WERI-Rb-1 (cell line): Measurements from ENCODE around the gene C6orf47.

Experiments
- DNase-seq: peaks from one replicate; pipeline ENCODE4 v3.0.0-alpha.2; 2020
- H3K27ac ChIP-seq: fragments of 250-450 bp; sonication (Bioruptor Pico); 2 replicates; pipeline ENCODE4 v1.5.1; 2020; ENCODE audit warnings: mild to moderate bottlenecking, moderate library complexity
- H3K27me3 ChIP-seq: fragments of 250-450 bp; sonication (Bioruptor Pico); 2 replicates; pipeline ENCODE4 v1.5.1; 2021; ENCODE audit warnings: mild to moderate bottlenecking, low read depth, moderate library complexity; ENCODE audit not compliant: insufficient read depth, severe bottlenecking
- H3K36me3 ChIP-seq: fragments of 250-450 bp; sonication (Bioruptor Pico); 2 replicates; pipeline ENCODE4 v1.5.1; 2020; ENCODE audit warnings: mild to moderate bottlenecking, moderate library complexity
- H3K4me3 ChIP-seq: 2 replicates; pipeline ENCODE4 v1.5.1; 2011; ENCODE audit warnings: low read depth, mild to moderate bottlenecking, control low read depth, low read length
- H3K9me3 ChIP-seq: fragments of 250-450 bp; sonication (Bioruptor Pico); 2 replicates; pipeline ENCODE4 v1.5.1; 2021; ENCODE audit warnings: mild to moderate bottlenecking, moderate library complexity; ENCODE audit not compliant: severe bottlenecking
- TF ChIP-seq, protein P1 (sequence below): IDR thresholded peaks from 2 replicates; pipeline ENCODE4 v1.5.1; 2011; ENCODE audit warnings: low read depth, mild to moderate bottlenecking, control low read depth, inconsistent platforms, low read length

C6orf47 gene

DNA sequence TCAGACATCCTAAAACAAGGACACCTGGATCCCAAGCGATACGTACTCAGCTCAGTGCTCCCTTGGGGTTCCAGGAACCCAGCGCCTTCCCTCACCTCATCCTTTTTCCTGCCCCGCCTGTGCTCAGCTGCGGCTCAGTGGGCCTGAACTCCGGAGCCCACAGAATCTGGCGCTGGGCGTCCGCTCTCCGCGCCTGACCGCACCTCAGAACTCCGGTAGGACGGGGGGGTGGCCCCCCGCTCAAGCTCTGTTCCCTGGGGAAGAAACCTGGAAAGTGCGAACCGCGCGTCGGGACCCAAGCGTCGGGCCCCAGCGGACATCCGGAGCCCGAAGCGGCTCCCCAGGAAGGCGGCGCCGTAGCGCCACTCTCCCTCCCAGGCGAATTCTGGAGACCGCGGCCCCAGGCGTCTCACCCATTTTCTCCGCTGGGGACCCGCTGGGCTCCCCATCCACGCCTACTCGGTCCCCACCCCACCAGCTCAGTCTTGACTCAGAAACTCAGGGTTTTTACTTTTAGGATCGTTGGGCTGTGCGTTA is 20.6 kb upstream of the C6orf47 start:
- DNase-seq: no peak
- Histone ChIP-seq H3K27ac (no peak overlapping the region), H3K4me3 (no peak overlapping the region), H3K9me3 (no peaks in the 10 kb centered on the region), H3K36me3 (peaks cover 15% of the 10 kb centered on the region), H3K27me3 (no peaks in the 10 kb centered on the region)
- TF ChIP-seq, protein P1, sequence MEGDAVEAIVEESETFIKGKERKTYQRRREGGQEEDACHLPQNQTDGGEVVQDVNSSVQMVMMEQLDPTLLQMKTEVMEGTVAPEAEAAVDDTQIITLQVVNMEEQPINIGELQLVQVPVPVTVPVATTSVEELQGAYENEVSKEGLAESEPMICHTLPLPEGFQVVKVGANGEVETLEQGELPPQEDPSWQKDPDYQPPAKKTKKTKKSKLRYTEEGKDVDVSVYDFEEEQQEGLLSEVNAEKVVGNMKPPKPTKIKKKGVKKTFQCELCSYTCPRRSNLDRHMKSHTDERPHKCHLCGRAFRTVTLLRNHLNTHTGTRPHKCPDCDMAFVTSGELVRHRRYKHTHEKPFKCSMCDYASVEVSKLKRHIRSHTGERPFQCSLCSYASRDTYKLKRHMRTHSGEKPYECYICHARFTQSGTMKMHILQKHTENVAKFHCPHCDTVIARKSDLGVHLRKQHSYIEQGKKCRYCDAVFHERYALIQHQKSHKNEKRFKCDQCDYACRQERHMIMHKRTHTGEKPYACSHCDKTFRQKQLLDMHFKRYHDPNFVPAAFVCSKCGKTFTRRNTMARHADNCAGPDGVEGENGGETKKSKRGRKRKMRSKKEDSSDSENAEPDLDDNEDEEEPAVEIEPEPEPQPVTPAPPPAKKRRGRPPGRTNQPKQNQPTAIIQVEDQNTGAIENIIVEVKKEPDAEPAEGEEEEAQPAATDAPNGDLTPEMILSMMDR: no peak

DNA sequence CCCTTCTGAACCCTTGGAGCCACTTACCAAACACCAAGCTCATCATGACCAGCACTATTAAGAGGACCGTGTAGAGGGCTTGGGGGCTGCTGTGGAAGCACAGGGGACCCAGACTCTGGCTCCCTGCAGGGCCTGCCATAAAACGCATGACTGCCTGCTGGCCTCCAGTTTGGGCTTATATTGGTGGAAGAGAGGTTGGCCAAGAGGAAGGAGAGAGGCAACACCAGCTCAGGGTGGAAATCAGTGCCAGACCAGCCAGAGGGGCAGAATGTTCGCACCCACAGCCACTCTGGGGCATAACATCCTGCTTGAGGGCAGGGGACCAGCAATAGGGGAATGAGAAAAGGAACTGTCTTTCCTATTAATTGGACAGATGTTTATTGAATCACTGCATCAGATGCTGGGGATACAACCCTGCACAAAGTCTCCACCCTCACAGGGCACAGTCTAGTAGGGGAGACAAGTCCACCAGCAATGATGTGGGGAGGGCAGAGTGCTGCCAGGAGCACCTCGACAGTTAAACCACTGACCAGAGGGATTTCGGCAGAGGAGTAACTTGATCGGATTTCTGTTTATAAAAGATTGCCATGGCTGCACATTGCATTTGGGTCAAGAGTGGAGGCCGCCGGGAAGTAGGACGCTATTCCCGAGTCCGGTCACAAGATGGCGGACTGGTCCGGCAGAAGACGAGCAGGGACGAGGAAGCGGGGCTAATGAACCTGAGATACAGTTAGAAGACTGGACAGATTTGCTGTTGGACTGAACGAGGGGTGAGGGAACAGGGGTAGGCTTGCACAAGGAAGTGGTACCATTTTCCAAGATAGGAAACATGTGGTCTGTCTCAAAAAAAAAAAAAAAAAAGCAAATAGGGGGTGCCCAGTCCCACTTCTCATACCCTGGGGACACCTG is 19.9 kb upstream of the C6orf47 start, which contains the start of gene LY6G5C:
Gene LY6G5C (minus strand): TSS at position 842 of the 909 bp plus-strand sequence. CDS start 694 bp downstream, at position 148.
- TF ChIP-seq, protein P1: peak; percentile 90
- no peaks in the 10 kb centered on the region for H3K9me3 ChIP-seq
- DNase-seq: peak; percentile 89
- peak within 1 kb of the TSS; percentile 21; the same call in 1 of the 2 replicates for H3K27ac ChIP-seq
- peaks cover 8% of the 10 kb centered on the region for H3K36me3 ChIP-seq
- H3K27me3 ChIP-seq: no peaks in the 10 kb centered on the region
- H3K4me3 ChIP-seq: no peak within 1 kb of the TSS

DNA sequence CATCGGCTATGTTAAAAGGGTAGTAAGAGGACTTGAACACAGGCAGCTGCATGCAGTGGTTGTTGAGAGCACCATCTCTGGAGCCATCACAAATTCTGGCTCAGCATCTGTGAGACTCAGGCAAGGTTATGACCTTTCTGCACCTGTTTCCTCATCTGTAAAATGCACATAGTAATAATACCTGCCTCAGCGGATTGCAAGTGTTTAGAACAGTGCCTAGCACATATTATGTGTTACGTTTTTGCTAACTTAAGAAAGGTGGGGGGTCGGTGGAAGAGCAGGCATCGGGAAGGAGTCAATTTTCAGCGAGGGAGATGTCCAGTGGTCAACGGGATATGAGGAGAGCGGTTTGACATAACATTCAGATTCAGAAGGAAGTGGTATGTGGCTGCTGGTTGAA is 17.4 kb upstream of the C6orf47 start:
- H3K36me3 ChIP-seq: peaks cover 10% of the 10 kb centered on the region
- H3K4me3 ChIP-seq: no peak overlapping the region
- TF ChIP-seq, protein P1: no peak
- no peaks in the 10 kb centered on the region for H3K27me3 ChIP-seq
- H3K27ac ChIP-seq: no peak overlapping the region
- H3K9me3 ChIP-seq: no peaks in the 10 kb centered on the region
- no peak for DNase-seq

DNA sequence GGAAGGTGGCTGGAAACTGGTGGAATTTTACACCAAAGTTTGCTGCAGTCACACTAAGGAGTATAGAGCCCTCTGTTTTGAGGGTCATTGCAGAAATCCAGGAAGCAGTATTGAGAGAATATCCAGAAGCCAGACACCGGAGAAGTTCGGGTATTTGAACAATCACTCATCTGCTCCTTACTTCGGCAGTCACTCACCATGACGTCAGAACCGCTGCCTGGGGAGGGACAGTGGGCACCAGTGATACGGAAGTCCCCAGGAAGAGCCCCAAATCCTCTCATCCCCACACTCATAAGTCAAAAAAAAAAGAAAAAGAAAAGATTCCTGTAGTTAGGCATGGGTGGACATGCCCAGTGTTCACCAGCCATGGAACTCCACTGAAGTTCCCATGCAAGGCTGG is 16.3 kb upstream of the C6orf47 start:
- H3K9me3 ChIP-seq: no peaks in the 10 kb centered on the region
- TF ChIP-seq, protein P1: no peak
- H3K27ac ChIP-seq: no peak overlapping the region
- no peak for DNase-seq
- peaks cover 20% of the 10 kb centered on the region for H3K36me3 ChIP-seq
- no peak overlapping the region for H3K4me3 ChIP-seq
- H3K27me3 ChIP-seq: no peaks in the 10 kb centered on the region

DNA sequence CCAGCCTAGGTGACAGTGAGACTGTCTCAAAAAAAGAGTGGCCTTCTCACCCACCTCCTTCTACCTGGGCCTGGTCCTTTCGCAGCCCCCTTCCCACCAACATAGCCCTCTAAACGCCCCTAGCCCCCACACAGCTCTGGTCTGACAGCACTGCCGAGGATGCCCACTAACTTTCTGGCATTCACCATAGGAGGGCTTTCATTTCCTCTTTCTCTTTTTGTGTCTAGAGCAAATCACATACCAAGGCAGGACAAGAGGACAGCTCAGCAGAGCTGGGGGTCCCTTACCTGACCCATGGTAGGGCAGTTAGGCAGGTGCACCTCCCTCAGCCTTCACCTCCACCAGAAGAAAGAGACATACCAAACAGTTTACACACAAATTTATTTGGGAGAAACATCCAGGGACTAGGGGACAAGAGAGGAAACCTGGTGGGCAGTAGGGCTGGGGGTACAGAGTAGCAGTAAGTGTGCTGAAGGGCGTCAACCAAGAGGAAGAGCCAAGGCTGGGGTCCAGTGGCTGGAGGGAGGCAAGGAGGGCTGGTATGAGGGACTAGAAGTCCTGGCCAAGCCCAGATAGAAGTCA is 15.8 kb upstream of the C6orf47 start:
- TF ChIP-seq, protein P1: no peak
- Histone ChIP-seq H3K4me3 (no peak overlapping the region), H3K27ac (no peak overlapping the region), H3K36me3 (peaks cover 25% of the 10 kb centered on the region), H3K27me3 (no peaks in the 10 kb centered on the region), H3K9me3 (no peaks in the 10 kb centered on the region)
- no peak for DNase-seq
